ENCODE measurements around the gene CEP57L1.

DNA sequence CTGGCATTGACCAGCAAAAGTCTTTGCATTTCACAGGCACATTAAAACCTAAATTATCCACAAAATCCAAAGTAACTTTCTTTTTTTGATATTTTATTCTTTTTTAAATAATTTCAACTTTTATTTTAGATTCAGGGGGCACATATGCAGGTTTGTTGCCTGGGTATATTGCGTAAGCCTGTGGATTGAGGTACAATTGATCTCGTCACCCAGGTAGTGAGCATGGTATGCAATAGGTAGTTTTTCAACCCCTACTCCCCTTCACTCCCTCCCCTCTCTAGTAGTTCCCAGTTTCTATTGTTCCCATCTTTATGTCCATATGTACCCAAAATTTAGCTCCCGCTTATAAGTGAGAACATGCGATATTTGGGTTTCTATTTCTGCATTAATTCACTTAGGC is 97.6 kb downstream of the CEP57L1 start:
- TF ChIP-seq, protein P1, sequence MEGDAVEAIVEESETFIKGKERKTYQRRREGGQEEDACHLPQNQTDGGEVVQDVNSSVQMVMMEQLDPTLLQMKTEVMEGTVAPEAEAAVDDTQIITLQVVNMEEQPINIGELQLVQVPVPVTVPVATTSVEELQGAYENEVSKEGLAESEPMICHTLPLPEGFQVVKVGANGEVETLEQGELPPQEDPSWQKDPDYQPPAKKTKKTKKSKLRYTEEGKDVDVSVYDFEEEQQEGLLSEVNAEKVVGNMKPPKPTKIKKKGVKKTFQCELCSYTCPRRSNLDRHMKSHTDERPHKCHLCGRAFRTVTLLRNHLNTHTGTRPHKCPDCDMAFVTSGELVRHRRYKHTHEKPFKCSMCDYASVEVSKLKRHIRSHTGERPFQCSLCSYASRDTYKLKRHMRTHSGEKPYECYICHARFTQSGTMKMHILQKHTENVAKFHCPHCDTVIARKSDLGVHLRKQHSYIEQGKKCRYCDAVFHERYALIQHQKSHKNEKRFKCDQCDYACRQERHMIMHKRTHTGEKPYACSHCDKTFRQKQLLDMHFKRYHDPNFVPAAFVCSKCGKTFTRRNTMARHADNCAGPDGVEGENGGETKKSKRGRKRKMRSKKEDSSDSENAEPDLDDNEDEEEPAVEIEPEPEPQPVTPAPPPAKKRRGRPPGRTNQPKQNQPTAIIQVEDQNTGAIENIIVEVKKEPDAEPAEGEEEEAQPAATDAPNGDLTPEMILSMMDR (IDR thresholded peaks at IDR 0.05): no peak
- TF ChIP-seq POLR2A (IDR thresholded peaks at IDR 0.05): no peak

Data from uterus (tissue), 2 donors.